ENCODE results near the gene GHITM. TPM values are rescaled to one million over a fixed set of nuclear protein-coding genes. Genes with fewer than 3 reads are reported as not detected.

The GHITM gene
- total RNA-seq, 2 experiments from 2014 or later: 198 TPM

- H3K4me1 Mint-ChIP-seq (ENCODE audit: low read depth): no peaks in the 10 kb centered on the region
- no peak for TF ChIP-seq CTCF (IDR thresholded peaks at IDR 0.05)
- H3K9me3 Mint-ChIP-seq: no peaks in the 10 kb centered on the region
- CTCF ChIA-PET: interaction anchor here (1.3 to 1.7 kb wide), 3 partner anchors 42 to 50 kb away, joined by 4 read pairs; no protein-coding TSS in a partner anchor
- ATAC-seq (no peak), DNase-seq (no peak)
- intact Hi-C loops (cut with micrococcal nuclease): no loop called here
- no peaks in the 10 kb centered on the region for H3K36me3 Mint-ChIP-seq (ENCODE audit: low read depth)
- POLR2A ChIA-PET: no interaction called here
- H3K27ac Mint-ChIP-seq: no peak overlapping the region
- peaks cover 8% of the 10 kb centered on the region for H3K27me3 Mint-ChIP-seq
- no peak overlapping the region for H3K4me3 Mint-ChIP-seq
Measured at GRCh38 chr10:84198206-84198915, 59.1 kb downstream of the GHITM start.

- no peak for DNase-seq
- Mint-ChIP-seq H3K4me1 (ENCODE audit: low read depth) (no peaks in the 10 kb centered on the region), H3K4me3 (no peak overlapping the region), H3K27ac (no peak overlapping the region), H3K27me3 (peaks cover 4% of the 10 kb centered on the region), H3K9me3 (no peaks in the 10 kb centered on the region), H3K36me3 (ENCODE audit: low read depth) (no peaks in the 10 kb centered on the region)
- ChIA-PET CTCF (interaction anchor here (0.6 to 0.7 kb wide), 2 partner anchors 52 to 327 kb away, joined by 4 read pairs; no protein-coding TSS in a partner anchor), POLR2A (no interaction called here)
- no peak for ATAC-seq
- no peak for TF ChIP-seq CTCF (IDR thresholded peaks at IDR 0.05)
- intact Hi-C loops (cut with micrococcal nuclease): loop anchor here (5.0 kb wide), 1 partner anchor 43 kb away; no protein-coding TSS in a partner anchor
Measured at GRCh38 chr10:84200537-84201243, 61.4 kb downstream of the GHITM start.

GRCh38 chr10:84201244-84201606, 61.9 kb downstream of the GHITM start:
- CTCF ChIA-PET: interaction anchor here (1.0 kb wide), 1 partner anchor 53 kb away, joined by 4 read pairs; no protein-coding TSS in a partner anchor
- Mint-ChIP-seq H3K36me3 (ENCODE audit: low read depth) (no peaks in the 10 kb centered on the region), H3K27me3 (peaks cover 3% of the 10 kb centered on the region), H3K4me1 (ENCODE audit: low read depth) (no peaks in the 10 kb centered on the region), H3K4me3 (no peak overlapping the region), H3K27ac (no peak overlapping the region), H3K9me3 (no peaks in the 10 kb centered on the region)
- POLR2A ChIA-PET: no interaction called here
- intact Hi-C loops (cut with micrococcal nuclease): loop anchor here (5.0 kb wide), 1 partner anchor 44 kb away; no protein-coding TSS in a partner anchor
- no peak for DNase-seq
- no peak for TF ChIP-seq CTCF (IDR thresholded peaks at IDR 0.05)
- ATAC-seq: no peak

- TF ChIP-seq CTCF (IDR thresholded peaks at IDR 0.05): no peak
- CTCF ChIA-PET: interaction anchor here (1.0 kb wide), 2 partner anchors 13 to 53 kb away, joined by 4 read pairs; no protein-coding TSS in a partner anchor
- ATAC-seq (no peak), DNase-seq (no peak)
- no peaks in the 10 kb centered on the region for H3K36me3 Mint-ChIP-seq (ENCODE audit: low read depth)
- POLR2A ChIA-PET: interaction anchor here (1.4 kb wide), 1 partner anchor 8 kb away, joined by 3 read pairs; no protein-coding TSS in a partner anchor
- no peak overlapping the region for H3K4me3 Mint-ChIP-seq
- no peaks in the 10 kb centered on the region for H3K4me1 Mint-ChIP-seq (ENCODE audit: low read depth)
- no peak overlapping the region for H3K27ac Mint-ChIP-seq
- H3K9me3 Mint-ChIP-seq: no peaks in the 10 kb centered on the region
- no peaks in the 10 kb centered on the region for H3K27me3 Mint-ChIP-seq
- intact Hi-C loops (cut with micrococcal nuclease): loop anchor here (5.0 kb wide), 1 partner anchor 44 kb away; no protein-coding TSS in a partner anchor
Measured at GRCh38 chr10:84201682-84202081, 62.4 kb downstream of the GHITM start.

Measured in activated CD8-positive, alpha-beta T cell treated with anti-CD3 and anti-CD28 coated beads for 36 hours (primary cell).